C4-2B (cell line): ENCODE data around the gene GDF7.

Experiments used
- ZFX ChIP-seq: fragments of 450-650 bp; IDR thresholded peaks from 2 replicates; pipeline ENCODE4 v1.6.1; 2017
- TF ChIP-seq, protein P1 (sequence below): fragments of 450-650 bp; conservative IDR thresholded peaks from 2 replicates; pipeline ENCODE4 v1.5.1; 2017; ENCODE audit warnings: mild to moderate bottlenecking

DNA sequence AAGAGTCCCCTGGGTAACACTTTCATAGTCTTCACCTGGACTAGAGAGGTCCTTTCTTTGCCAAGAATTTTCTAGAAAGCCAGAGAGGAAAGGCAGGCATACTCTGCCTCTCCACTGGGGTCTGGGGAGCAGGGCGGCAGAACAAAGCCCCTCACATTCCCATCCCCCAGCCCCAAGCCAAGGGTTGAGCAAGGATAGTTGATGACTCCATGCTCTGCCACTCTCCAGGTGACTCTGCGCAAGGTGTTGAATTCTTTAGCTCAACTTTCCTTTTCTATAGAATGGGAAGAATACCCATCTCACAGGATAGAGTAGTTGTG, 2.9 kb upstream of the GDF7 start:
- TF ChIP-seq, protein P1, sequence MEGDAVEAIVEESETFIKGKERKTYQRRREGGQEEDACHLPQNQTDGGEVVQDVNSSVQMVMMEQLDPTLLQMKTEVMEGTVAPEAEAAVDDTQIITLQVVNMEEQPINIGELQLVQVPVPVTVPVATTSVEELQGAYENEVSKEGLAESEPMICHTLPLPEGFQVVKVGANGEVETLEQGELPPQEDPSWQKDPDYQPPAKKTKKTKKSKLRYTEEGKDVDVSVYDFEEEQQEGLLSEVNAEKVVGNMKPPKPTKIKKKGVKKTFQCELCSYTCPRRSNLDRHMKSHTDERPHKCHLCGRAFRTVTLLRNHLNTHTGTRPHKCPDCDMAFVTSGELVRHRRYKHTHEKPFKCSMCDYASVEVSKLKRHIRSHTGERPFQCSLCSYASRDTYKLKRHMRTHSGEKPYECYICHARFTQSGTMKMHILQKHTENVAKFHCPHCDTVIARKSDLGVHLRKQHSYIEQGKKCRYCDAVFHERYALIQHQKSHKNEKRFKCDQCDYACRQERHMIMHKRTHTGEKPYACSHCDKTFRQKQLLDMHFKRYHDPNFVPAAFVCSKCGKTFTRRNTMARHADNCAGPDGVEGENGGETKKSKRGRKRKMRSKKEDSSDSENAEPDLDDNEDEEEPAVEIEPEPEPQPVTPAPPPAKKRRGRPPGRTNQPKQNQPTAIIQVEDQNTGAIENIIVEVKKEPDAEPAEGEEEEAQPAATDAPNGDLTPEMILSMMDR = no peak
- no peak for TF ChIP-seq ZFX
